GM12801 (cell line): Measurements from ENCODE around the gene HEATR5A.

Source experiments
- TF ChIP-seq, protein P1 (sequence below): IDR thresholded peaks from one replicate; pipeline ENCODE4 v1.5.1; 2011; ENCODE audit warnings: control low read depth; ENCODE audit not compliant: insufficient read length; ENCODE audit errors: extremely low read depth

Gene HEATR5A

GRCh38 chr14:31420319-31421111 is at the start of gene HEATR5A:
HEATR5A (minus strand) TSS chr14:31420550; CDS start chr14:31402975, 17,575 bp downstream.
- TF ChIP-seq, protein P1, sequence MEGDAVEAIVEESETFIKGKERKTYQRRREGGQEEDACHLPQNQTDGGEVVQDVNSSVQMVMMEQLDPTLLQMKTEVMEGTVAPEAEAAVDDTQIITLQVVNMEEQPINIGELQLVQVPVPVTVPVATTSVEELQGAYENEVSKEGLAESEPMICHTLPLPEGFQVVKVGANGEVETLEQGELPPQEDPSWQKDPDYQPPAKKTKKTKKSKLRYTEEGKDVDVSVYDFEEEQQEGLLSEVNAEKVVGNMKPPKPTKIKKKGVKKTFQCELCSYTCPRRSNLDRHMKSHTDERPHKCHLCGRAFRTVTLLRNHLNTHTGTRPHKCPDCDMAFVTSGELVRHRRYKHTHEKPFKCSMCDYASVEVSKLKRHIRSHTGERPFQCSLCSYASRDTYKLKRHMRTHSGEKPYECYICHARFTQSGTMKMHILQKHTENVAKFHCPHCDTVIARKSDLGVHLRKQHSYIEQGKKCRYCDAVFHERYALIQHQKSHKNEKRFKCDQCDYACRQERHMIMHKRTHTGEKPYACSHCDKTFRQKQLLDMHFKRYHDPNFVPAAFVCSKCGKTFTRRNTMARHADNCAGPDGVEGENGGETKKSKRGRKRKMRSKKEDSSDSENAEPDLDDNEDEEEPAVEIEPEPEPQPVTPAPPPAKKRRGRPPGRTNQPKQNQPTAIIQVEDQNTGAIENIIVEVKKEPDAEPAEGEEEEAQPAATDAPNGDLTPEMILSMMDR, result no peak

DNA sequence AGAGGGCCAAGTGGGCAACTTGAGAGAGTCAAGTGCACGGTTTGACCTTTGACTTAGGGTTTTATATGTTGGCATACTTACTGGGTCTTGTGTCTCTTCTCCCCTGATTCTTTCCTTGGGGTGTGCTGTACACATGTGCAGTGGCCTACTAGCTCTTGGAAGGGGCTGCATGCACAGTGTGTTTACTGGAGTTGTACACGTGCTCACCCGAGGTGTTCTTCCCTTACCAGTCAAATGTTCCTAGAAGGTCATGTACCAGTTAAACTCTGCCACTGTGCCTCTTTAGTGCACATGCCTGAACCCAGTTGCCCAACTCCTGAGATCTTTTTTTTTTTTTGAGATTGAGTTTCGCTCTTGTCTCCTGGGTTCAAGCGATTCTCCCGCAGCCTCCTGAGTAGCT is 46.2 kb upstream of the HEATR5A start:
- TF ChIP-seq, protein P1, result no peak

DNA sequence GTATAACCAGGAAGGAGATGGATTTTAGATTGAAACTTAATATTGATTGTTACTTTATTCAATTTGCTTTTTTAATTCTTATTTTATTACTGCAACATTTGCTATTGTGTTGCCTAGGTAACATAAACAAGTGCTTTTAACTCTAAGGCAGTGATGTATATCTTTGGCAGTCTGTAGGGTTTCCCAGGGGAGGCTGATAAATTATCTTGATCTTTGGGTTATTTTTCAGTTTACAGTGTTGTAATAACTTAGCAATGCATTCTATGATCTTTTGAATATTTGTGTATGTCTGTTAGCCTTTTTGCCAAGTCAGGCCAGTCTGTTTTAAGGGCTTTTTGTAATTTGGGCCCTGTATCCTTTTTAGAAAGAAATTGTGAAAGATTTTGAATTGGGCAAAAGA is 44.8 kb upstream of the HEATR5A start:
- TF ChIP-seq, protein P1, result no peak

DNA sequence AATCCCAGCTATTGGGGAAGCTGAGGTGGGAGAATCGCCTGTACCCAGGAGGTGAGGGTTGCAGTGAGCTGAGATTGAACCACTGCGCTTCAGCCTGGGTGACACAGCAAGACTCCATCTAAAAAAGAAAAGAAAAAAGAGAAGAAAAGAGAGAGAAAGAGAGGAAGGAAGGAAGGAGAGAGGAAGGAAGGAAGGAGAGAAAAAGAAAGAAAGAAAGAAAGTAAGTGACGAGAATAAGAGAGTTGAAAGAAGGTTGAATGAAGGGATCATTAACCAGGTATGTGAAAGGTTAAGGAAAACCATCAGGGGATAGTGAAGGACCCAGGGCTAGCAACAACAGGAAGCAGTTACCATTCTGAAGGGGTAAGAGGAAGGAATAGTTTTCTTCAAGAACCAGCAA is 41.2 kb upstream of the HEATR5A start:
- TF ChIP-seq, protein P1, result no peak

GRCh38 chr14:31457665-31458659 is 37.6 kb upstream of the HEATR5A start:
- TF ChIP-seq, protein P1, result no peak

DNA sequence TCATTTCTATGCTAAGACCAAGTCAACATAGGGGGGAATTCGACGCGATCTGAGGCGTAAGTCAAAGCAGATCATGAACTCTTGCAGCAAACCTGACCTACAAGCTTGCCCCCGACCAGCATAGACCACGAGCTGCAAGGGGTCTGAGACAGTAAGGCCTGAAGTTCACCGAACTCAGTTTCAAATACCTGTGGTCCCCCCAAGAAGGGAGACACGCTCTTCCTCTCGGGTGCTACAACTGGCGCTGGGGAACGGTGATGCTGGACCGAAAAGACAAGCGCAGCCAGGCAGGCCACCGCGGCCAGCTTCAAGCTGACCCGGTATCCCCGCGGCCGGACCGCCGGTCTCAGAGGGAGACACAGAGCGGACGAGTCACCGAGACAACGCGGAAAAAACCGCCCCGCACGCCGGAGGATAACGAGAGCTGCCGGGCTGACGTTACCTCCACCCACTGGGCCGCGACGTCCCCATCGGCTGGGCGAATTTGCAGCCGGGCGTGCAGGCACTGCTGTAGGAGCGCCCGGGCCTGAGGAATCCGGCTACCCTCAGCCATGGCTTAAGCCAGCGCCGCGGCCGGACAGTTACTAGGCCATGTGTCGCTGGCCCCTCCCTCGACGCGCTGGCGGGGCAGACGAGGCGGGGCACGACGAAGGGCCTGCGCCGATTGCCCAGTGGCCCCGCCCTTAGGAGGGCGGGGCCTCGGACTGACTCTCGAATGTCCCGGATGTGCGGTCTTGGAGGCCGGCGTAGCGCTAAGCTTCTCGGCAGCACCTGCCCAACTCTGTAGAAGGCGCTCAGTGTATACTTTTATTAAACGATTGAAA is 36.7 kb upstream of the HEATR5A start, which contains the start of gene DTD2:
Gene DTD2, minus strand, starts transcription at position 666 of the 824 bp plus-strand sequence. Its CDS starts 113 bp downstream, at position 553.
- TF ChIP-seq, protein P1, result no peak
